Neural crest cell (in vitro differentiated cells): ENCODE data around the gene AQP12B. TPM values are rescaled to one million over a fixed set of nuclear protein-coding genes. Genes with fewer than 3 reads are reported as not detected.

ENCODE experiments used
- DNase-seq: peaks from one replicate; pipeline ENCODE4 v3.0.0; 2021; ENCODE audit warnings: low read depth, mixed read lengths, low spot score
- H3K27ac Mint-ChIP-seq: one replicate; pipeline ENCODE4 v1.8.0; 2021; ENCODE audit warnings: mild to moderate bottlenecking, mixed read lengths; ENCODE audit not compliant: unreplicated experiment
- H3K27me3 Mint-ChIP-seq: 2 replicates; pipeline ENCODE4 v1.8.0; 2021; ENCODE audit warnings: low read depth, mild to moderate bottlenecking, mixed read lengths
- H3K36me3 Mint-ChIP-seq: 2 replicates; pipeline ENCODE4 v1.8.0; 2021; ENCODE audit warnings: low read depth, mild to moderate bottlenecking, mixed read lengths
- H3K4me1 Mint-ChIP-seq: 2 replicates; pipeline ENCODE4 v1.8.0; 2021; ENCODE audit warnings: mixed read lengths
- H3K4me3 Mint-ChIP-seq: one replicate; pipeline ENCODE4 v1.8.0; 2021; ENCODE audit warnings: mild to moderate bottlenecking, mixed read lengths
- H3K9me3 Mint-ChIP-seq: 2 replicates; pipeline ENCODE4 v1.8.0; 2021; ENCODE audit warnings: mixed read lengths
- CTCF ChIP-seq: fragments of 200-600 bp; sonication (generic); conservative IDR thresholded peaks from 2 replicates; pipeline ENCODE4 v1.5.0; 2021; ENCODE audit warnings: antibody characterized with exemption, mild to moderate bottlenecking
- total RNA-seq: library from RNA; stranded (reverse); gene quantifications from 2 replicates; pipeline ENCODE4 v1.2.1, GENCODE V29; 2021

AQP12B gene
- total RNA-seq, 1 donor from 2014 or later = not detected

GRCh38 chr2:240630771-240631547, 51.7 kb downstream of the AQP12B start:
- H3K36me3 Mint-ChIP-seq = no peaks in the 10 kb centered on the region
- H3K27ac Mint-ChIP-seq = no peak overlapping the region
- no peak overlapping the region for H3K4me3 Mint-ChIP-seq
- no peak for TF ChIP-seq CTCF
- peaks cover 12% of the 10 kb centered on the region for H3K9me3 Mint-ChIP-seq
- H3K27me3 Mint-ChIP-seq = no peaks in the 10 kb centered on the region
- DNase-seq = no peak
- no peaks in the 10 kb centered on the region for H3K4me1 Mint-ChIP-seq

GRCh38 chr2:240629968-240630770, 52.5 kb downstream of the AQP12B start:
- Mint-ChIP-seq H3K27me3 (no peaks in the 10 kb centered on the region), H3K36me3 (no peaks in the 10 kb centered on the region), H3K27ac (peak overlapping the region; percentile 35), H3K4me1 (no peaks in the 10 kb centered on the region), H3K9me3 (peaks cover 12% of the 10 kb centered on the region), H3K4me3 (no peak overlapping the region)
- no peak for TF ChIP-seq CTCF
- no peak for DNase-seq

- Mint-ChIP-seq H3K4me1 (no peaks in the 10 kb centered on the region), H3K4me3 (no peak overlapping the region), H3K36me3 (no peaks in the 10 kb centered on the region), H3K27me3 (no peaks in the 10 kb centered on the region), H3K9me3 (peaks cover 11% of the 10 kb centered on the region), H3K27ac (no peak overlapping the region)
- DNase-seq = no peak
- TF ChIP-seq CTCF = no peak
Observed at GRCh38 chr2:240629619-240629967, 53.1 kb downstream of the AQP12B start.

- Mint-ChIP-seq H3K27ac (no peak overlapping the region), H3K9me3 (peaks cover 9% of the 10 kb centered on the region), H3K36me3 (no peaks in the 10 kb centered on the region), H3K4me3 (no peak overlapping the region), H3K27me3 (no peaks in the 10 kb centered on the region), H3K4me1 (no peaks in the 10 kb centered on the region)
- no peak for TF ChIP-seq CTCF
- no peak for DNase-seq
Observed at GRCh38 chr2:240628808-240629618, 53.7 kb downstream of the AQP12B start.

- Mint-ChIP-seq H3K27ac (no peak overlapping the region), H3K27me3 (no peaks in the 10 kb centered on the region), H3K4me3 (no peak overlapping the region), H3K4me1 (no peaks in the 10 kb centered on the region), H3K9me3 (peaks cover 7% of the 10 kb centered on the region), H3K36me3 (no peaks in the 10 kb centered on the region)
- no peak for TF ChIP-seq CTCF
- DNase-seq = no peak
Observed at GRCh38 chr2:240628507-240628807, 54.2 kb downstream of the AQP12B start.
